GM08714 (cell line): Measurements from ENCODE around the gene WBP2NL.

Source experiments
- H3K4me3 ChIP-seq: fragments of 200-500 bp; sonication (Bioruptor generic); 2 replicates; pipeline ENCODE4 v1.5.1; 2014; ENCODE audit warnings: mild to moderate bottlenecking, low read length, inconsistent platforms
- ZNF274 ChIP-seq: IDR thresholded peaks from 2 replicates; pipeline ENCODE4 v1.6.1; 2012; ENCODE audit warnings: mild to moderate bottlenecking, low read depth, low read length

Gene WBP2NL

DNA sequence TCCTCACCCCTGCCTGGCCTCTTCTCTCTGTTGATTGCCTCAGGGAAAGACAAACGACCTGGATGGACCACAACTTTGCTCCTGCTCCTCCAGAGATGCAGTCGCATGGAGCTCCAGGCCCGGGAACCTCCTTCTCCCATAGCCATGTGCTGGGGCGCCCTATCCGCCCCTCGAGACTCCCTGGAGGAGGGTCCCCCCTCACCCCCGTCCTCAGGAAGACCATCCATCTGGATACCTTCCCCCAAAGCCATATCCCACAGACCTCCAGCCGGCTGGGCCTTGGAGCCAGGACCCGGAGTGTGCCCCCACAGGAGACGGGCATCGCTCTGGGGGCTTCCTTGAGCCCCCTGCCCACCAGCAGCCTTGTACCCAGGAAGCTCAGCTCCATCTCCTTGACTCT, 27.2 kb upstream of the WBP2NL start:
- no peak for TF ChIP-seq ZNF274
- no peak overlapping the region for H3K4me3 ChIP-seq

DNA sequence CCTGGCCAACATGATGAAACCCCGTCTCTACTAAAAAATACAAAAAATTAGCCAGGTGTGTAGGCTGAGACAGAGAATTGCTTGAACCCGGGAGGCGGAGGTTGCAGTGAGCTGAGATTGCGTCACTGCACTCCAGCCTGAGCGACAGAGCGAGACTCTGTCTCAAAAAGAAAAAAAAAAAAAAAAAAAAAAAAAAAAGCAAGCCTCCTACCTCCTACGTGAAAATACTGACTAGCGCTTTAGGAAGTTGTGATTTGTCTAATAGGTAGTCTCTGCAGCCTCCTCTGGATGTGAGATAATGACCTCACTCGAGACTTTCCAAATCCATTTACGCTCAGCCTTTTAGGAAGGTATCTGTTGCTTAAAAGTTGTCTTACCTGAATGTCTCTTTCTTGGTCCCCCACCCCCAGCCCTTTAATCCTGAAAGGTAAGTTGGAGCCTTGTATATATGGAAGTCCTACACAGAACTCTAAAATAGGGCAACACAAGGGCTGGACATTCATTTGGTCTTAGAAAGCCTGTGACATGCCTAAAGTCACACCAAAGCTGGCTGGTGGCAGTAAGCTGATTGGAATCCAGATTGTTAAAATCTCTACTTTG, 23.8 kb upstream of the WBP2NL start:
- no peak for TF ChIP-seq ZNF274
- H3K4me3 ChIP-seq, result no peak overlapping the region

DNA sequence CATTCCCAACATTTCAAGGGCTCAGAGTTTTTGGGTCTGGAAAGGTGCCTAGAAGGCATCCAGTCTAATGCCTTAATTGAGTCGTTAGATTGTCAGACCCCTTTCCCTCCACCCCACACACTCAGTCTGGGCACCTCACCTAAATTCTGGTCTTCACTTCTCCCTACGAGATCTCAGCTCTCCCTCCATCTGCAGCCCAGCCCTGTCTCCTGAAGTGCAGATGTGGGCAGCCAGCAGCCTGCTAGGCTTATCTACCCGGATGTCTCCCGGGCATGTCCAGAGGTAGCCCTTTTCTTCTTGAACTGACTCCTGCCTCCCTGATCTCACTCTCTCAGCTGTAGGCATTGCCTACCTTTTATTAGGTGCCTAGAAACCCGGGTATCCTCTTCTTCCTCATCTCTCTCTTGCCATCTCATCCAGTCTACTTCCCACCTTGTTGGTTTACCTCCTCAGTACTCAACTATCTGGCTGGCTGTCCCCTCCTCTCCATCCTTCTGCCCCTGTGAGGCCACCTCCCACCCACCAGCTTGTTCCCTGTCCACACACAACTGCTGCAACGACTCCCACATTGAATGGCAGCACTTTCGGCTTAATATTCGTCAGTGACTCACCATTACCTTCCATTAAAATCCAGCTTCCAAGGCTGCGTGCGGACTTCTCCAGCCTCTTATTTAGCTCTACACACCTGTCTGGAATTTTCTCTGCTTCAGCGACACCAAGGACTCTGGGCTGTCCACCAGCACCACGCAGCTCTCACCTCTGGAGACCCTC, 23.1 kb upstream of the WBP2NL start:
- TF ChIP-seq ZNF274, result no peak

DNA sequence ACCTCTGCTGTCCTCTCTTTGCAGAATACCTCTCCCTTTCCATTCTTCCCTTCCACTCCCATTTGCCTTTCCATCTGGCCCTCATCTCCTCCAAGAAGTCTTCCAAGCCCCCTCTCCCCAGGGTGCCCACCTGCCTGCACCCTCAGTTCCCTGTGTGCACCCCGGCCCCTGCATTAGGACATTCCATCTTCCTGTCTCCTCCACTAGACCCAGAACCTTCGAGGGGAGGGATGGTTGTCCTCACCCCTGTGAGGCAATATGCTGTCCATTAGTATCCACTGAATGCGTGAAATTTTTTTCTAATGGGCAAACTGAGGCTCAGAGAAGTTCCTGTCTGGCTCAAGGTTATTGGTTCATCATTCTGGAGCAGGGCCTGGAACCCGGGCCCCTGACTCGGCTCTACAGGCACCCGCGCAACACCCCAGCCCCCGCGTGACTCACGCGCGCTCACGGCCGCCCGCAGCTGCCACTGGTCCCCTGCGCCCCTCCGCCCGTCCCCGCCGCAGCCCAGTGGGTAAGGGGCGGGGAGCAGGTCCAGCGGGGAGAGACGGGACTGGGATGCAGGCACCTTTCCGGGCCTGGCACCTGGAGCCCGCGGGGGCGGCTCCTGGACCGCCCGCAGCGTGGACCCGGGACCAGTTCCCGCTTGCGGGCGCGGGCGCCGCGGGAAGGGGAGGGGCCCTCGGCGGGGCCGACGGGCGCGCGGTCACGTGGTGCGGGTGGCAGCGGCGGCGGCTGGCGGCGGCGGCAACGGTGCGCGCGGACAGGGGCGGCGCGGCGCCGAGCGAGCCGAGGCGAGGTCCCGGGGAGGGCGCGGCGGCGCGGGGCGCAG, 22.3 kb upstream of the WBP2NL start:
- no peak for TF ChIP-seq ZNF274

More for the DNA sequence above, 23.1 kb upstream of the WBP2NL start:
- no peak overlapping the region for H3K4me3 ChIP-seq

DNA sequence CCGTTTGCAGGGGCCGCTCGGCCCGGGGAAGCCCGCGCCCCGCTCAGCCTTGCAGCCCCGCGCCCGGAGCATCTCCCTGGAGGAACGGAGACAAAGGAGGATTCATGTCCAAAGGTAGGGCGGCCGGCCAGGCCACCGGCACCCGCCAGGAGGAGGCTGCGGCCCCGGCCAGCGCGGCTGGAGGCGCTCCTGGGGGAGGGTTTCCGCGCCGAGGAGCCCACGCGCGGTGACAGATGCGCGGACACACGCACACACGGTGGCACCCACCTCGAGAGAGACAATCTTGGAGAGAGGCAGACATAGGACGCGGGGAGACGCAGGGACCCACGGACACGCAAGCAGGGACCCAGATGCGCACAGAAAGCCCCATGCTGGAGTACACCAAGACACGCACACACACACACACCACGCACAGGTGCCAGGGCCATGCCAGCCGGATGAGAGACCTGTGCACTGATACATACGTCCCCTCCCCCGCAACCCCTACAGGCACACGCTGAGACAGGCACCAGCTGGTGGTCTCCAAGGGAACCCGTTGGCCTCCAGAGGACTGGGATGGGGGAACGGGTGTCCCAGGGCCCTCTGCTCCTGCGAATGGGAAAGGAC, 21.5 kb upstream of the WBP2NL start:
- TF ChIP-seq ZNF274, result no peak
- H3K4me3 ChIP-seq, result peak overlapping the region; percentile 42; the same call in 1 of the 2 replicates

More for the DNA sequence above, 22.3 kb upstream of the WBP2NL start:
- peak overlapping the region; percentile 51; the same call in 1 of the 2 replicates for H3K4me3 ChIP-seq

DNA sequence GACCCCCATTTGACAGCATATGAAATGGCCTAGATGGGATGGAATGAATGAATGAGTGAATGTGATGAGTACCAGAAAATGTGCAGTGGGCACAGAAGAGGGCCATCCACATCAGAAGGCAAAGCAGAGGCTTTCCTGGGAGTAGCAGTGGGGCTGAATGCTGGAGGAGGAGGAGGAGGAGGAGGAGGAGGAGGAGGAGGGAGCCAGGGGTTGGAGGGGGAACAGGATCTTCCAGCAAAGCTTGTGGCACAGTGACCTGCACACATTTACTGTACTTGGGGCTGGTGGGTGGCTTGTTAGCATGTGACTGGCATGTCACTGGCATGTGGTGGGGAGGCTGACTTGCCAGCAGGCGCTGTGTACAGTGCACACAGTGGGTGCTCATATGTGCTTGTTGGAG, 19.9 kb upstream of the WBP2NL start:
- TF ChIP-seq ZNF274, result no peak

DNA sequence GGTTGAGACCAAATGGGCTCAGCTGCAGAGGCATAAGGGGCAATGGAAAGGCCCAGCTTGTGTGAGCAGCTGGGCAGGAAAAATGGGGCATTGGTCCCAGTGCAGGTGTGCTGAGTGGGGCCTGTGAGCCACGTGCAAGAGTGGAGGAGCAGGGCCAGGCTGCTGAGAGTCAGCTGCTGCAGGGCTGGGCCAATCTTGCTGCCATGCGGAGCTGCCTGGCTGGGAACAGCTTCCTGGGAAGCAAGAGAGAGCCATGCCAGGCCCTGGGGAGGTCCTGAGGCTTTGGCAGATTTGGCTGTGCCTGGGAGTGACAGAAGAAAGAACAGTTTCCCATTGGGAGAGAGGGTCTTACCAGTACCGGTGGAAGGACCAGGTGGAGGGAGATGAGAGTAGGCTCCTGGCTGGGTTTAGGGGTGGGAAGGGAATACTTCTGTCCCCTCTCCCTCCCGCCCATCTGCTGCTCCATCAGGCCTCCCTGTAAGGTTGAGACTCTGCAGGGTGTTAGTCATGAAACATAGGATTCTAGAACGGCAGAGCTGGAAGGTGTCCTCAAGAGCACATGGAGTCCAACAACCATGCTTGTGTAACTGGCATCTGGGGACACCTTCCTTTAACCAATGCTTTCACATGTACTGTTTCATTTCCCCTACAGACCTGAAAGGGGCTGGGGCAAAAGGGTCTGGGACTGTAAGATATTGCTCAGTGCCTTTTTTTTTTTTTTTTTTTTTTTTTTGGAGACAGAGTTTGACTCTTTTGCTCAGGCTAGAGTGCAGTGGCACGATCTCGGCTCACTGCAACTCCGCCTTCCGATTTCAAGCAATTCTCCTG, 19.0 kb upstream of the WBP2NL start:
- H3K4me3 ChIP-seq, result no peak overlapping the region
- no peak for TF ChIP-seq ZNF274

More for the DNA sequence above, 19.9 kb upstream of the WBP2NL start:
- no peak overlapping the region for H3K4me3 ChIP-seq

DNA sequence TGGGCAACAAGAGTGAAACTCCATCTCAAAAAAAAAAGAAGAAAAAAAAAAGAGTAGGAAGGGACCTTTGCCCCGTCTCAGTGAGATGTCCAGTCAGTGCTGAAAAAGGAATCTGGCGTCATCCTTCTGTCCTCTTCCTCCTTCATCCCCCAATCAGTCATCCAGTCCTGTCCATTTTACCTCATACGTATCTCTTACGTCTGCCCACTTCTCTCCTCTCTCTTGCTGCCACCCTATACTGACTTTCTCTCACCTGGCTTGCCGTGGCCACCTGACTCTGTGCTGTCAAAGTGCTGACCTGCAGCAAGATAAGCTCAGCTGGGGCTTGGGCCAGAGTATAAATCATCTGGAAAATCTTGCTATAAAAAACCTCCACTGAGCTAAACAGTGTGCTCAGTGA, 15.7 kb upstream of the WBP2NL start:
- no peak for TF ChIP-seq ZNF274
- H3K4me3 ChIP-seq, result no peak overlapping the region

DNA sequence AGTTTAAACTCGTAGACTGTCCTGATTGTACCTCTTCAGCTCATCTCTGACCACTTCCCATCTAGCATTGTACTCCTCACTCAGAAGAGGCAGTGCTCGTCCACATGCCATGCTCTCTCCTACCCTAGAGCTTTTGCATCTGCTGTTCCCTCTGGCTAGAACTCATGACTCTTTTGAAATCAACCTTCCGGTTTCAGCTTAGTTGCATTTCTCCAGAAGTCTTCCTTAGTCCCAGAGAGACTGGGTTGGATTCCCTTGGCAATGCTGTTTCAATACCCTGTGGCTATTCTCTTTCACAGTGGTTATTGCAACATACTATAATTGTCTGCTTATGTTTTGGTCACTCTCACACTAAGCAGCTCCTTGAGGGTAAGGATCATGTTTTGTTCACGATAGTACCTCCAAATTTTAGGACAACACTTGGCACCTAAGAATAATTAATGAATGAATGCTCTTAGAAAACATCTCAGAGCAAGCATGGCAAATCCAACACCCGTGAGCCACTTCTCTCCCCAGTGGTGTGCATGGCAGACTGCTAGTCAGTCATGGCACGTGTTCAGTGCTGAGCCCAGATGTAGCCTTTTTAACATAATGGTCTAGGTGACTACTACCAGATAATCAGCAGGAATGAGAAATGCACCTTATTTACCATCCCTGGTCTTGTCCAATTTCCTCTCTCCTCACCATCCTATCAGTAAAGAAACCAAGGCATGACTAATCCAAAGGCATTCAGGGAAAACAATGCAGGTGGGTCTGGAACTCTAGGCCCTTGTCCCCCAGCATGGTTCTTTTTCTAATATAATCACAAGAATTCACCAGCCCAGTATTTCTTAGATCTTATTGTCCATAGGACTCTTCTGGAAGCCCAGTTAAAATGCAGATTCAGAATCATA, 14.8 kb upstream of the WBP2NL start:
- no peak for TF ChIP-seq ZNF274
- H3K4me3 ChIP-seq, result no peak overlapping the region

DNA sequence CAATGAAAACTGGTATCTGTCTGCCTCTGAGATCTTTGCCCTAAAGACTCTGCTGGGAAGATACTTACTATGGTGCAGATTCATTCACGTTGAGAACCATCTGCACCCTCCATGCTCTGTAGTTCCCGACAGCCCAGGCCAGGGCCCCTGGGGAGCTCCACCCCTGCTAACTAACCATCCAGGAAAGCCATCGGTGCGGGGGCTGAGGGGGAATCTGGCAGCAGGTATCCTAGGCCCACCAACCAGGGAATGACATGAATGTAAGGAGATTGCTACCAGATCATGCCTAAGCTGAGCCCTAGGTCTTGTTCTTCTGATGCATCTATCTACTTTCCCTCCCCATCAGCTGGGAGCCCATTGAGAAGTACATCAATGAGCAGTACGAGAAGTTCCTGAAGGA, 11.3 kb upstream of the WBP2NL start:
- TF ChIP-seq ZNF274, result no peak
- no peak overlapping the region for H3K4me3 ChIP-seq

DNA sequence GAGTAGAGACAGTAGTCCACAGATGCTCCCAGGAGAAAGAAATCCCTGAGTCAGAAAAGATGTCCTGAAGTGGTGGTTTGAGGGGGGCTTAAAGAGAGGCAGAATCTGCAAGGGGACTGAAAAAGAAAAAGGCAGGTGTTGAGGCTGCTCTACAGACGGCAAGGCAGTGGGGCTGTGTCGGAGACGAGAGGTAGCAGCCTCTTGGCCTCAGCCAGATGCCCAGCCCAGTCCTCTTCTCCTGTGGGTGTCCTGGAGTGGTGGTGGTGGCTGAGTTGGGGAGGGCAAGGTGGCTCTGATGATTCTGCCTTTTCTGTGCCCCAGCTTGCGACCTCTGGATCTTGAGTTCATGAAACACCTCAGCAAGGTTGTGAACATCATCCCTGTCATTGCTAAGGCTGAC, 9.3 kb upstream of the WBP2NL start:
- no peak overlapping the region for H3K4me3 ChIP-seq
- TF ChIP-seq ZNF274, result no peak

DNA sequence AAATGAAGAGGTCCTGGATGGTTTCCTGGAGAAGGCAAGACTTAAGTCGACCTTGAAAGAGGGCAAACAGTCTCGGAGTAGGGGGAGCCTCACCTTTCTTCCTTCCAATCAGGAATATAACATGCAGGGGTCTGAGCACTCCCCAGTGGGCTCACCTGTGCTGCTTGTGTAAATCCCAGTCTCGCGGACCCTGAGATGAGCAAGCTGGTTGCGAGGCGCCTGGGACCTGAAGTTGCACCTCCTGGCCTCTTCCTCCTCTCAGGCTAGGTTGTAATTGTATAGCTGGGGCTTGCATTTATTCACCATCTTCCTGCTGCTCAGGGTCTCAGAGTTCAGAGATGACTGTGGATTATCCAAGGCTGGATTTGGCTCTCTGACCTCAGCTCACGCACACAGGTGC, 7.5 kb upstream of the WBP2NL start:
- no peak overlapping the region for H3K4me3 ChIP-seq
- TF ChIP-seq ZNF274, result no peak
